ENCODE results near the gene DBNDD1. TPM values are rescaled to one million over a fixed set of nuclear protein-coding genes. Genes with fewer than 3 reads are reported as not detected.
A peak's percentile ranks its signal among the peaks of the same experiment; 100 is the strongest.
"Not testable (repeated sequence)": the region's sequence is repeated elsewhere in the genome, so short reads cannot be mapped to it uniquely, and the experiment has no call there.

Gene DBNDD1
- polyA plus RNA-seq, 4 donors, result 8.9 to 15.6 (median 14.7) TPM

DNA sequence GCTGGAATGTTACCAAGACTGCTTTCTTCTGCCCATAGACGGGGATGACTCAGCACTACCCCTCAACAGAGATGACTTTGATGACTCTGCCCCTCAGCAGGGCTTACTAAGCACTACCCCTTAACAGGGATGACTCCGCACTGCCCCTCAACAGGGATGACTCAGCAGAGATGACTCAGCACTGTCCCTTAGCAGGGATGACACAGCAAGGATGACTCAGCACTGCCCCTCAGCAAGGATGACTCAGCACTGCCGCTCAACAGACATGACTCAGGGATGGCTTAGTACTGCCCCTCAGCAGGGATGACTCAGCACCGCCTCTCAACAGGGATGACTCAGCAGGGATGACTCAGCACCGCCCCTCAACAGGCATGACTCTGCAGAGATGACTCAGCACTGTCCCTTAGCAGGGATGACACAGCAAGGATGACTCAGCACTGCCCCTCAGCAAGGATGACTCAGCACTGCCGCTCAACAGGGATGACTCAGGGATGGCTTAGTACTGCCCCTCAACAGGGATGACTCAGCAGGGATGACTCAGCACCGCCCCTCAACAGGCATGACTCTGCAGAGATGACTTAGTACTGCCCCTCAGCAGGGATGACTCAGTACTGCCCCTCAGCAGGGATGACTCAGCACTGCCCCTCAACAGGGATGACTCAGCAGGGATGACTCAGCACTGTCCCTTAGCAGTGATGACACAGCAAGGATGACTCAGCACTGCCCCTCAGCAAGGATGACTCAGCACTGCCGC is 24.4 kb downstream of the DBNDD1 start:
- DNase-seq (ENCODE audit: low read depth in 4 of 4, low spot score in 2 of 4), result not testable (repeated sequence)

DNA sequence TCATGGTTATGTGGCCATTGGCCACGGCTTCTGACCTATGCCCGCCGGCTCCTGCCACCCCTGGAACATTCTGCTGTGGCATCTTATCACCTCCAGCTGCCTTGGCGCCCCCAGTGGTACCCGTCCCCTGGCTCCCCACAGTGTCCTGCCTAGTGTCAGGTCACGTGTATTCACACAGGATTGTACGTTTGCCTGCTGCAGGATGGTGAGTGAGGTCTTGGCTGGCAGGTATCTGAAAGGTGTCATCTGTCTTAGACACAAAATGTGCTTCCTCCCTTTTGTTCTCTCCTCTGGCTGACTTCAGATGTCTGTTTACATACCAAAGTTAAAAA is 24.9 kb downstream of the DBNDD1 start:
- no peak for DNase-seq (ENCODE audit: low read depth in 4 of 4, low spot score in 2 of 4)

DNA sequence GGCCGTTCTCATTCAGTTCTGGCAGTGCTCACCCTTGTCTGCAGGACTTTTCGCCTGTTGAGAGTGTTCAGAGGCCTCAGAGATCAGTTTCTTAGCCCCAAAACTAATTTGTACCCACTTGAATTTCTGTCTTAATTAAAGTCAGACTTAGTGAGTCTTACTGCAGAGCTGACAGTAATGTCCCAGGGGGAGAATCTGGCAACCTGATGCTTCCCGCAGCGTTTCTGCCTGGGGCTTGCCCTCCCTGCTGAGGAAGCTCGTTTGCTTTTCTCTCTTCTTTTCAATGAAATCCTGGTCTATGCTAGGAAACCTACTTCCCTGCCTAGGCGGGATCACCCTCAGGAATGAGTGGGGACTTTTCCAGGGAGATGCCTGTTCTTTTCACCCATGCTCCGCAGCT is 25.3 kb downstream of the DBNDD1 start:
- DNase-seq (ENCODE audit: low read depth in 4 of 4, low spot score in 2 of 4), result no peak

DNA sequence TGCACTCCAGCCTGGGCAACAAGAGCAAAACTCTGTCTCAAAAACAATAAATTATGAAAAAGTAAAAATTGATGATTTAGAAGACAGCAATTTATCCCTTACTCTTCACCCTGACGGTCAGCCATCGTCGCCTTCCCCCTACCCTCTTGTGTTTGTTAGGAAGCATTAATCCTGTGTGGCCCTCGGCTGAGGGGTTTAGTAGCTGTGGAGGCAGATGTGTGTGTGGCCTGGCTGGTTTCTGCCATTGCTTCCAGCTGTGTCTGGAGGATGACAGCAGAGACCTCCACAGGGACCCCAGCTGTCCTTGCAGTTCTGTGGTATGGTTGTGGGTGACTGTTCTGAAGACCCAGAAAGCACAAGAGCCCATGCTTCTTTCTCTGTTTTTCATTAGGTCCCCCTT is 25.9 kb downstream of the DBNDD1 start:
- no peak for DNase-seq (ENCODE audit: low read depth in 4 of 4, low spot score in 2 of 4)

DNA sequence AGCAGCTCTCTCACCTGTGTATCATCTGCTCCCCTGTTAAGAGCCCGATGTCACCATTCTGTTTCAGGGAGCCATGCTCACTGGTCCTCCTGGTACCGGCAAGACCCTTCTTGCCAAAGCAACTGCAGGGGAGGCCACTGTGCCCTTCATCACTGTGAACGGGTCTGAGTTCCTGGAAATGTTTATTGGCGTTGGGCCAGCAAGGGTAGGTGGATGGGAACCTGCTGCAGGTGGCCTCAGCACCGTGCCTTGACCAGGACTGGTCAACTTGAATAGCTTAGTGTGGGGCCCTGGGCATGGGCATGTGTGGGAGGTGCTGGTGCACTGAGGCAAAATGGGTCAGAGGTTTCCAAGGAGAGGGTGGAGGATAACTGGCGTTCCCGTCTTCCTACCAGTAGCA is 28.5 kb downstream of the DBNDD1 start:
- DNase-seq (ENCODE audit: low read depth in 4 of 4, low spot score in 2 of 4), result no peak

DNA sequence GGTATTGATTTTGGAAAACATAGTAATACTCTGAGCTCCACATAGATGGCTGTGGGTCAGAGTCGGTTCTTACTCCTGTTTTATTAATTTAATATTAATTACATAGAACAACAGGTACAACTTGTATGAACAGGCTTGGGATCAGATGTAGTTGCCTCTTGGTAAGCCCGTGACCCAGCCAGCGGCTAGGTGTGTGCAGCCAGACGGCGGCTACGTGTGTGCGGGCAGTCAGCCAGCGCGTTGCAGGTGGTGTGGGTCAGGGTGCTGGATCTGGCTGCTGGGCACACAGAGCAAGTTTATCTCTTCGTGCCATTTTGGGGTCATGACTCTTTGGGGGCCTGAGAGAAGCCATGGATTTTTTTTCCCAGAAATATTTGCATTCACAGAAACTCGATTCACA is 30.3 kb downstream of the DBNDD1 start:
- no peak for DNase-seq (ENCODE audit: low read depth in 4 of 4, low spot score in 2 of 4)

DNA sequence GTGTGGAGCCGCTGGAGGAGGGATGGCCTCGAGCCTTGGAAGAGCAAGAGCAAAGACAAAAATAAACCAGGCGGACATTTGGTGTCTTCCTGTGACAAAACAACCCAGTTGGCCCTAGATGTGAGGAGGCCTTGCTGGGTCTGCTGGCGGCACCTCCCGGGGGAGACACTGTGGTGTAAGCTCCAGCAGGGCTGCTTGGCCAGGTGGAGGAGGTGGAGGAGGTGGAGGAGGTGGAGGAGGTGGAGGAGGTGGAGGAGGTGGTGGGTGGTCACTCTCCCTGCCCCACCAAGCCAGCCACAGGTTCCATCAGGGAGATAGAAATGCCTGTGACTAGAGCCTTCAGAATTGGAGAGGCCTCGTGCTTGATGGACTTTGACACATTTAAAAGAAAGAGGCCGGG is 32.1 kb downstream of the DBNDD1 start:
- no peak for DNase-seq (ENCODE audit: low read depth in 4 of 4, low spot score in 2 of 4)

DNA sequence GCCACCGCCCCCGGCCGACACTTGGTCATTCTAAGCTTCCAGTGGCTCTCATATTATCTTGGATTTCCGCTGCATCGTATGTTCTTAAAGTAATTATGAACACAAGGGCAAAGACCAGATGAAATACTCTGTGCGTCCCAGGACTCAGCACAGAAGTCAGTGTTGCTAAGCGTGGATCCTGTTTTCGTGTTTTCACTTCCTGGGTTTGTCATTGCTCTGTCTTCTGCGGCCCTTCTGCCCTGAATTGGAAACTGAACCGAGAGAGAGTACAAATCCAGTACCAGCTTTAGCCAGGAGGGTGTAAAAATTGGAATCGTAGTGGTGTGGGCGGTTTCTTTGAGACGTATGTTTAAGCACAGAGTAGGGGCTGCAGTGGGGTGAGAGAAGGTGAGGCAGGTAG is 32.7 kb downstream of the DBNDD1 start:
- no peak for DNase-seq (ENCODE audit: low read depth in 4 of 4, low spot score in 2 of 4)

DNA sequence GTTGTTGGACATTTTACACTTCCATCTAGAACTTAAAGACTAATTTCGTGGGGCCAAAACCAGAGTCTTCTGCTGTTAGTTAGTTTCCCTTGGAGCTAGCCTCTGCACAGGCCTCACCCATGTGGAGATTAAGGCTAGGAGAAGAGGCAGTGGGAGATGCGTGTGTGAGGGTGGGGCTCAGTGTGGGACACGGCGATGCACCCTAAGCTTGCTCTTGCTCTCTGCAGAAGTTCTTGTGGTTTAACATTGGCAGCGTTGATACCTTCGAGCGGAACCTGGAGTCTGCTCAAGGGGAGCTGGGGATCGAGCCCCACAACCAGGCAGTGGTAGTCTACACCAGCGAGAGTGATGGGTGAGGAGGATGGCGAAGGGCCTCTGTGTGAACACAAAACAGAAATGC is 34.0 kb downstream of the DBNDD1 start:
- DNase-seq (ENCODE audit: low read depth in 4 of 4, low spot score in 2 of 4), result no peak

DNA sequence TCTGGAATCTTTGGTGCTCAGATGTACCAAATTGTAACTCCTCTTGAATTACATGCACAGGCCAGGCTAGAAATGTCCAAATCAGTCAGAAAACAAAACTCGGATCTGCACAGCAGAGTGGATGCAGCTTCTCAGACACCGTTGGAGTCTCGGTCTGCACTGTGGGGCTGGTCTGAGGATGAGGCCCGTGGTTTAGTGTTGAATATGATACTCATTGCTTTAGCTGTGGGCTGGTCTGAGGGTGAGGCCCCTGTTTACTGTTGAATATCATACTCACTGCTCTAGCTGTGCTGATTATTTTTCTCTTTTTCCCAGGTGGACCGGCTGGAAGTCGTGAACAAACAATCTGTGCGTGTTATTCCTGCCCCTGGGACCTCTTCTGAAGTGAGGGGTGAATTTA is 35.0 kb downstream of the DBNDD1 start:
- DNase-seq (ENCODE audit: low read depth in 4 of 4, low spot score in 2 of 4), result no peak

DNA sequence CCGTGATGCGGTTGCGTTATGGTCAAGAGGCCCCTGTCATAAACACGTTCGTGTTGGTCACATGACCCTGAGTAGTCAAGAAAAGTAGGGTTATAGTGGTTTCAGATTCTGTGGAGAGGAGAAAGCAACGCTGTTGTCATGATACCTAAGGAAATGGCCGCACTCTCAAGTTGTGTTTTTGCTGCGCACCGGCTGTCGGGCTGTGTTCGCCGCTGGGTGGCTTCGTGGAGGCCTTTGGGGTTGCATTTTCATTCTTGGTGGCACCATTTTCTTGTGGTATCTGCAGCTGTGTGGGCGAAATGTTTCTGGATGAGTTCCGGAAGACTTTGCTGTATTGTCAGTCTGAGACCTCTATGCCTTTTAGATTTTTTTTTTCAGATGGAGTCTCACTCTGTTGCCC is 35.7 kb downstream of the DBNDD1 start:
- DNase-seq (ENCODE audit: low read depth in 4 of 4, low spot score in 2 of 4), result no peak

DNA sequence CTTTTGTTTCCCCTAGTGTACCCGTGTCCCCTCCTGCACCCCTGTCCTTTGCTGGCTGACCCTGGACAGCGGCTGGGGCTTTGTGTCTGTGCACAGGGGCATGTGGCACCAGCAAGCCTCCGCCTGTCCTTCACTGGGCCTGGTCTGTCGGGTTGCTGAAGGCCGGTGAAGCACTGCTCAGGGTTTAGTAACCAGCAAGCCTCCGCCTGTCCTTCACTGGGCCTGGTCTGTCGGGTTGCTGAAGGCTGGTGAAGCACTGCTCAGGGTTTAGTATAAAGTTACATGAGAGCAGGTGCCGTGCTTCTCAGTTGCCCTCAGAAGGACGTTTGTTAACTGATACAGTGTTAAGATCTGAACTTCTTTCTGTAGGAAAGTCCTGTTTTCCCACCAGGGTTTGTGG is 36.9 kb downstream of the DBNDD1 start:
- no peak for DNase-seq (ENCODE audit: low read depth in 4 of 4, low spot score in 2 of 4)

DNA sequence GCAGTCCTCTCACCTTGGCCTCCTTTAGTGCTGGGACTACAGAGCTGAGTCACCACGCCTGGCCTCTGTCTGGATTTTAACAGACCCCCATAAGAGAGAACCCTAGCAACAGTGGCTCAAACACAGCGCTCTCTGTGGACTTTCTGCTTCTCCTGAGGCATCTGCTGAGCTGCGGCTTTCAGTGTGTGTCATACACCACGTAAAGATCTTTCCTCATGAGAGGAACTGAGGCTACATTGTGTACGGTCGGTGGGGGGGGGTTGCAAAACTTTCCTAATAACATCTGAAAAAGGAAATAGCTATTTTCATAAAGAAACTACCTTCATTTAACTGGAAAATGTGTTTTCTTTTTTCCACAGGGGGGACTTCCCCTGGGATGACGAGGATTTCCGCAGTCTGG is 37.8 kb downstream of the DBNDD1 start:
- DNase-seq (ENCODE audit: low read depth in 4 of 4, low spot score in 2 of 4), result no peak

DNA sequence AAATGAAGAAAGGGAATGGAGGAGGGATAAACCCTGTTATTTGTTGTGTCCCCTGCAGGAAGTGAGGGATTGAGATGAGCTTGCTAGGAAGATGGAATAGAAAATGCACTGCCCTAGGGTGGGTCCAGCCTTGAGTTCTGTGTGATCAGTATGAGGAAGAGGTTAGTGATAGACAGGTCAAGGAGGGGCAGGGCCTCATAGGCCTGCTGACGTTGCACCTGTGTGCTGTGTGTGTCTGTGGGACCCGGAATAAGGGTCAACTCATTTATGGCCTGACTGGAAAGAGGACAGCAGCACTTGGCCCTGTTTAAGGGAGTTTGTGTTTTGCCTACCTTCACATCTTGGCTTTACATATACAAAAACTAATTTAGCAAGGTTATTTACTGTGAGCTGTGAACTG is 44.4 kb downstream of the DBNDD1 start:
- DNase-seq (ENCODE audit: low read depth in 4 of 4, low spot score in 2 of 4), result no peak

DNA sequence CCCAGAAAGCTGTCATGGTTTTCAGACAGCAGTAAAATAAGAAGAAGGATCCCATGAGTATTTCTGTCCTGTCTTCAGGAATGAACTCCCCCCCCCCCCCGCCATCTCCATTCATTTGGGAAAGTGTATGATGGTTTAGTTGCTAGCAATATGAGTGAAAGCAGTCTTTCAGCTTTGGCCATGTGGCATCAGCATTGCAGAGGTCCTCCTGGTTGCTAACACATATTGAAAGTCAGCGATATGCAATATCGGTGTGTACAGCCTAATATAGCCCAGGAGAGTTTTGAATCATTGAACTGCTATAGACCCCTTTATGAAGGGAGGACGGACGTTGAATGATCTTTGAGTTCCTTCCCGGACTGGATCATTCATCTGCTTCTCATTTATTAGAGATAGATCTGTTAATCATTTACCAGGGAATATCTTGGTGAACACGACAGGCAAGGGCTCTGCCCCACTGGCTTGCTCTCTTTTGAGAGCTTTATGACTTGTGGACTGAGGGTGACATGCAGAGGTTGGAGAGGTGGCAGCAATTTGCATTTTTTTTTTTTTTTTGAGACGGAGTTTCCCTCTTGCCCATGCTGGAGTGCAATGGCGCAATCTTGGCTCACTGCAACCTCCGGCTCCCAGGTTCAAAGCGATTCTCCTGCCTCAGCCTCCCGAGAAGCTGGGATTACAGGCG is 45.5 kb downstream of the DBNDD1 start:
- no peak for DNase-seq (ENCODE audit: low read depth in 4 of 4, low spot score in 2 of 4)

DNA sequence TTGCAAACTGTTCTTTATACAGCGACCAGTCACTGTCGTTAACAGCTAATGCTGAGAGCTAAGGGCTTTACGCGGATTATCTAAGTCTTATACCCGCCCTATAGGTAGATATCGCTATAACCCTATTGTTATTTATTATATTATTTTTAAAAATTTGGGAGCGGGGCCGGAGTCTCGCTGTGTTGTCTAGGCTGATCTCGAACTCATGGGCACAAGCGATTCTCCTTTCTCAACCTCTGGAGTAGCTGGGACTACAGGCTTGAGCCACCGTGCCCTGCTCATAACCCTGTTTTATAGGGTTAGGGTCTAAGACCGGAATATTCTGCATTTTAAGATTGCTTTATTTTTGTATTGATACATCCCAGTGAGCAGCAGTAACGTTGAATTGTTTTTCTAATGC is 46.0 kb downstream of the DBNDD1 start:
- DNase-seq (ENCODE audit: low read depth in 4 of 4, low spot score in 2 of 4), result no peak

DNA sequence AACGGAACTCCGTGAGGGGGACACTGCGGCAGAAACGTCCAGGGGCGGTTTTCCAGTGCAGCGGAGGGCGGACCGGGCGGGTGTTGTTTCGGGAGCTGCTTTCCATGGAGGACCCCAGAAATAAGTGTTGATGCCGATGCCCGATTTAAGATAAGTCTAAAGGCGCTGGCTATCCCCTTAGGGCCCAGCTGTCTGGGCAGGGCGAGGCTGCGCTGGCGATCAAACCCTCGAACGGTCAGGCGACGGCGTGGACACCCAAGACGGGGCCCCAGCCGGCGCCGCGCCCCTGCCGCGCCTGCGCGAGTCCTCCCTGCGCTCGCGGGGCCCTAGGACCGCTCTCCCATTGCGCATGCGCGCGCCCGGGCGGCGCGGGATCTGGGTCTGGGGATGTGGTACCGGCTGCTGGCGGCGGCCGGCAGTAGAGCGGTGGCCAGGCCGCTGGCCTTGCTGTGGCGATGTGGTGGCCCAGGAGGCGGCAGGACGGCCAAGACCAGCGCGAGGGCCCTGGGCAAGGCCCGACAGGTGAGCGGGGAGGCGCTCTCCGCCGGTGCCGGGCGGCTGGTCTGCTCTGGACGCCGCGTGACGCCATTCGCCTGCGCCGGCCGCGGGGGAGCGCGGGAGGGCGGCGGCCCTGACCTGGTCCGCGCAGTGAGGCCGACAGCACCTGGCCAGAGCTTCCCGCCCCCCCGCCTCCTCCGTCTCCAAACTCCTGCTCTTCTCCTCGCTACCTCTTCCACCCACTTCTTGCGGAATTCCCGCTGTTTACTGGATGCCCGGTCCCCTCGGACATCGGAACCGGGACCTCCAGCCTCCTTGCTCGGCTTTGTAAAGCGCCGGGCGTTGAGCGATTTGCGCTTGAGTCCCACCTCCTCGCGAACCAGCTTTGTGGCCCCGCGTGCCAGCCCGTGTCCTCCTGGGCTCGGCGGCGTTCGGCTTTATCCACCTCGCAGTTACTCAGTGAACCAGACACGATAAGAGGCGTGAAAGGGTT is 46.7 kb downstream of the DBNDD1 start:
- peak; percentile 77 to 91 (median 86) for DNase-seq (ENCODE audit: low read depth in 4 of 4, low spot score in 2 of 4)

DNA sequence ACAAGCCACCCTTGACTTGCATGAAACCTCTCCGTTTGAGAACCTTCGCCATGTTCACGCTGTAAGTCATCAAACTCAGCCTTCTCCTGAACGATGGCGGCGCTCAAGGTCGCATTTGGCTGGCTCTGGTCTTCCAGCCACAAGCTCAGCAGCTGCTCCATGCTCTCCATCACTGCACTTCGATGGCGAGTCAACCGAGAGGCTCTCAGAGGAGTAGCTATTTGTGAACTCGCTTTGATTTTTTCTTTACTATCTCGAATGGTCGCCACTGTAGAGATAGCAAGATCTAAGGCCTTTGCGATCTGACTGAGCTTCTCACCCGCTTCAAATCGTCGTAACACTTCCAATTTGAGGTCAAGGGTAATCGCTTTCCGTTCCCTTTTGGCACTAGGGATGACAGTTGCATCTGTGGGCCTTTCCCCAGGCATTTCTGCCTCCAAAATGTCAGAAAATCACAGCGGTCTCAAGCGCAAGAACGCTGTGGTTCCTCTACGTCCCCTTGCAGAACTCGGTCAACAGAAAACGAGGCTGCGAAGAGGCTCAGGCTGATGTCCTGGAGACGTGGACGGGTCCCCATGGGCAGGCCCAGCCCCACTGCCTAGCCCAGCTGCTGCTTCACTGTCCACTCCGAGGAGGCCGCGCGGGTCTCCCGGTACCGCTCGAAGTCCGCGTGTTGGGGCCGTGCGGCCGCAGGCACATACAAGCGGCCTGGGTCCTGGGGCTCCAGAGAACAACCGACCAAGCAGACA is 47.6 kb downstream of the DBNDD1 start:
- no peak for DNase-seq (ENCODE audit: low read depth in 4 of 4, low spot score in 2 of 4)

DNA sequence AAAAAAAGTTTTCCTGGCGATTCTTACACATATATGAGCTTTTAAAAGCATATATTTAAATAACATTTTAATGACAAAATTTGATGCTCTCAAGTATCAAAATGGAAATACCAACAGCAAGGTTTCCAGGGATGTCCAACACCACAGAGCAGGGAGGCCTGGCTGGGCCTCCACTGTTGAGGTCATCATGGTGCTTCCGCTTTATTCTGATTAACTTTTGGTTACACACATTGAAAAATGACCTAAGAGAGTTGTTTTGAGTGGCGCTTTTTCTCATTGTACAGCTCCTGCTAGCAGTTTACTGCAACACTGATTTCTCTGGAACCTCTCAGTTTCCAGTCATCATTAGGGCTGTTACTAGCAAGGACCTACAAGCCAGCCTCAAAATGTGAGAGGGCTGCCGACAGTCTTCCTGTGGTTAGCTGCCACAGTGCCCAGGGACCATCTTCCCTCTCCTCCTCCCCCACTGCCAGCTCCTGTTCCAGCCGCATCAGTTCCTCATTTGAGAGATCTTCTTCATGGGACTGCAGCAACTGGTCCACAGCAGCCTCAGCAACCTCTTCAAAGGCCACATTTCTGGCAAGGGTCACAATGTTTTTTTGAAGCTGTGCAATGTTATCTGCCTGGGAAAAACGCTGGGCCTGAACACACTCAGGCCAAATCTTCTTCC is 49.4 kb downstream of the DBNDD1 start:
- DNase-seq (ENCODE audit: low read depth in 4 of 4, low spot score in 2 of 4), result no peak

DNA sequence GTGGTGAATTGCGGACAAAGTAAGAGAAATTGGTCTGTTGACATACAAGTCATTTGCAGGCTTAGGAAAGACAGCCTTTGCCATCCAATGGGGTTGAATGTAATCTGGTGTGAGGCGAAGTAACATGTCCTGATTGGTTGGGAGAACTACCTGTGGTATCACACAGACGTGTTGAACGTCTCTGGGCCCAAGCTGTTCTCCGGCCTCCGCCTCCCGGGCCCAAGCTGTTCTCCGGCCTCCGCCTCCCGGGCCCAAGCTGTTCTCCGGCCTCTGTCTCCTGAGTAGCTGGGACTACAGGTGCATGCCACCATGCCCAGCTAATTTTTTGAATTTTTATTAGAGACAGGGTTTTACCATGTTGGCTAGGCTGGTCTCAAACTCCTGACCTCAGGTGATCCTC is 51.2 kb downstream of the DBNDD1 start:
- not testable (repeated sequence) for DNase-seq (ENCODE audit: low read depth in 4 of 4, low spot score in 2 of 4)

All from left renal cortex interstitium (tissue), 4 donors.